HCT116 (cell line): ENCODE measurements around the gene TBC1D16. TPM values are rescaled to one million over a fixed set of nuclear protein-coding genes. Genes with fewer than 3 reads are reported as not detected.
A peak's percentile ranks its signal among the peaks of the same experiment; 100 is the strongest.

Experiments
- ATAC-seq: fragments of 200-7000 bp; cut with Tn5 transposase; 2 replicates; pipeline ENCODE4 v1.9.1; 2020; ENCODE audit warnings: mild to moderate bottlenecking, moderate library complexity
- BruUV-seq: library from RNA; stranded (reverse); fragments of 400-500 nt; replicated peaks from 2 replicates; lab custom pipeline; 2021; lab: Mats Ljungman, UMichigan
- CTCF ChIA-PET: fragments of 300-600 bp; sonication (Branson Sonifier 250); formaldehyde crosslinking; loops from one replicate; lab custom pipeline; 2021; ENCODE audit warnings: antibody characterized with exemption; lab: Charles Lee
- POLR2A ChIA-PET: fragments of 300-600, 350-600 bp; sonication (Branson Sonifier 250); formaldehyde crosslinking; loops from one replicate; lab custom pipeline; 2021; ENCODE audit warnings: antibody characterized with exemption; lab: Charles Lee
- RAD21 ChIA-PET, 2 experiments: fragments of 300-600 bp; sonication (Branson Sonifier 250); formaldehyde crosslinking; loops; one replicate each; lab custom pipeline; 2023; ENCODE audit warnings: low total read pairs in 2 of 2; ENCODE audit not compliant: uncharacterized antibody in 2 of 2, unreplicated experiment in 2 of 2, low non-redundant PET in 1 of 2; lab: Charles Lee
- DNase-seq: peaks from one replicate; pipeline ENCODE4 v3.0.0-alpha.2; 2010; ENCODE audit warnings: low read depth, low spot score
- H2AFZ ChIP-seq: fragments of 200-600 bp; shearing (Covaris generic), sonication (generic); 2 replicates; pipeline ENCODE4 v1.6.1; 2017; ENCODE audit warnings: low read depth, mixed run types, mixed read lengths, antibody characterized with exemption, low read length; ENCODE audit not compliant: poor library complexity, severe bottlenecking
- H3K27ac ChIP-seq: 2 replicates; pipeline ENCODE4 v1.5.1; 2012; ENCODE audit warnings: low read depth, low read length
- H3K27me3 ChIP-seq: fragments of 200-600 bp; sonication (generic); 2 replicates; pipeline ENCODE4 v1.6.1; 2016; ENCODE audit warnings: mixed run types, low read length, mixed read lengths; ENCODE audit not compliant: insufficient read depth
- H3K36me3 ChIP-seq, 2 experiments: fragments of 200-500 bp in 1 of 2; fragments of 200-600 bp in 1 of 2; sonication (Bioruptor generic) in 1 of 2; sonication (generic) in 1 of 2; 2 replicates each; pipeline versions ENCODE4 v1.5.1 to v1.6.1; 2014 to 2016; ENCODE audit warnings: low read length in 2 of 2, inconsistent platforms in 1 of 2, mixed read lengths in 1 of 2, mixed run types in 1 of 2; ENCODE audit not compliant: insufficient read depth in 2 of 2, control insufficient read depth in 1 of 2
- H3K4me1 ChIP-seq, 2 experiments: fragments of 200-600 bp in 1 of 2; sonication (generic) in 1 of 2; 2 replicates each; pipeline versions ENCODE4 v1.5.1 to v1.6.1; 2012 to 2017; ENCODE audit warnings: low read length in 2 of 2, inconsistent platforms in 1 of 2, mild to moderate bottlenecking in 1 of 2, mixed read lengths in 1 of 2, mixed run types in 1 of 2, moderate library complexity in 1 of 2; ENCODE audit not compliant: insufficient read depth in 2 of 2, control insufficient read depth in 1 of 2
- H3K4me2 ChIP-seq: fragments of 200-600 bp; sonication (generic); 2 replicates; pipeline ENCODE4 v1.6.1; 2017; ENCODE audit warnings: mixed run types, low read length, mixed read lengths
- H3K4me3 ChIP-seq, 2 experiments: fragments of 200-600 bp in 1 of 2; sonication (generic) in 1 of 2; replicated peaks in 1 of 2; 2 replicates each; pipeline ENCODE4 v1.5.1; 2011 to 2016; ENCODE audit warnings: low read length in 2 of 2, control low read depth in 1 of 2, low read depth in 1 of 2, mild to moderate bottlenecking in 1 of 2, mixed read lengths in 1 of 2, mixed run types in 1 of 2
- H3K79me2 ChIP-seq: fragments of 200-600 bp; sonication (generic); 2 replicates; pipeline ENCODE4 v1.6.1; 2017; ENCODE audit warnings: mild to moderate bottlenecking, mixed run types, low read length, moderate library complexity, mixed read lengths; ENCODE audit not compliant: insufficient read depth
- H3K9ac ChIP-seq: fragments of 200-600 bp; sonication (generic); 2 replicates; pipeline ENCODE4 v1.6.1; 2016; ENCODE audit warnings: low read length, mixed read lengths
- H3K9me2 ChIP-seq: fragments of 200-600 bp; sonication (generic), shearing (Covaris generic); 2 replicates; pipeline ENCODE4 v1.6.1; 2017; ENCODE audit warnings: mixed run types, mild to moderate bottlenecking, moderate library complexity; ENCODE audit not compliant: insufficient read depth
- H3K9me3 ChIP-seq, 2 experiments: fragments of 200-500 bp in 1 of 2; fragments of 200-600 bp in 1 of 2; sonication (Bioruptor generic) in 1 of 2; sonication (generic) in 1 of 2; 2 replicates each; pipeline ENCODE4 v1.6.1; 2014 to 2017; ENCODE audit warnings: low read length in 2 of 2, mixed read lengths in 2 of 2, inconsistent platforms in 1 of 2, low read depth in 1 of 2, mild to moderate bottlenecking in 1 of 2, mixed run types in 1 of 2, moderate library complexity in 1 of 2; ENCODE audit not compliant: control insufficient read depth in 1 of 2, insufficient read depth in 1 of 2
- H4K20me1 ChIP-seq: fragments of 200-600 bp; sonication (generic), shearing (Covaris generic); 2 replicates; pipeline ENCODE4 v1.6.1; 2017; ENCODE audit warnings: mixed run types, mild to moderate bottlenecking, moderate library complexity; ENCODE audit not compliant: insufficient read depth
- ATF3 ChIP-seq: IDR thresholded peaks from 2 replicates; pipeline ENCODE4 v1.6.1; 2012
- CBX3 ChIP-seq: IDR thresholded peaks from 2 replicates; pipeline ENCODE4 v1.6.1; 2012; ENCODE audit warnings: low read depth
- CEBPB ChIP-seq: IDR thresholded peaks from 2 replicates; pipeline ENCODE4 v1.6.1; 2012; ENCODE audit warnings: low read depth
- CTCF ChIP-seq, 3 experiments: fragments of 200-600 bp in 1 of 3; sonication (generic) in 1 of 3; IDR thresholded peaks in 2 of 3; conservative IDR thresholded peaks in 1 of 3; 2 replicates each; pipeline ENCODE4 v1.5.1; 2012 to 2017; ENCODE audit warnings: low read depth in 2 of 3, low read length in 2 of 3, antibody characterized with exemption in 1 of 3, borderline replicate concordance in 1 of 3, control low read depth in 1 of 3, mild to moderate bottlenecking in 1 of 3, mixed read lengths in 1 of 3, mixed run types in 1 of 3, moderate library complexity in 1 of 3; ENCODE audit not compliant: insufficient read depth in 1 of 3
- EGR1 ChIP-seq: IDR thresholded peaks from 2 replicates; pipeline ENCODE4 v1.6.1; 2012; ENCODE audit warnings: low read depth
- ELF1 ChIP-seq: IDR thresholded peaks from 2 replicates; pipeline ENCODE4 v1.6.1; 2012; ENCODE audit warnings: low read depth, borderline replicate concordance
- EZH2phosphoT487 ChIP-seq: fragments of 200-600 bp; IDR thresholded peaks from 2 replicates; pipeline ENCODE4 v1.6.1; 2018; ENCODE audit warnings: antibody characterized with exemption, borderline replicate concordance
- FOSL1 ChIP-seq: IDR thresholded peaks from 2 replicates; pipeline ENCODE4 v1.6.1; 2012; ENCODE audit warnings: low read depth
- MAX ChIP-seq: IDR thresholded peaks from 2 replicates; pipeline ENCODE4 v1.6.1; 2012
- POLR2A ChIP-seq: IDR thresholded peaks from 2 replicates; pipeline ENCODE4 v1.7.0; 2011; ENCODE audit warnings: borderline replicate concordance; ENCODE audit not compliant: insufficient read depth, insufficient read length; ENCODE audit errors: extremely low read depth
- POLR2AphosphoS5 ChIP-seq: IDR thresholded peaks from 2 replicates; pipeline ENCODE4 v1.6.1; 2011; ENCODE audit warnings: mild to moderate bottlenecking, low read depth, low read length, moderate library complexity
- RAD21 ChIP-seq: IDR thresholded peaks from 2 replicates; pipeline ENCODE4 v1.6.1; 2012; ENCODE audit warnings: low read depth, mild to moderate bottlenecking
- REST ChIP-seq: IDR thresholded peaks from 2 replicates; pipeline ENCODE4 v1.6.1; 2012; ENCODE audit warnings: low read depth
- SIN3A ChIP-seq: IDR thresholded peaks from 2 replicates; pipeline ENCODE4 v1.6.1; 2012; ENCODE audit warnings: low read depth
- SP1 ChIP-seq: IDR thresholded peaks from 2 replicates; pipeline ENCODE4 v1.6.1; 2012; ENCODE audit warnings: low read depth
- SRF ChIP-seq: IDR thresholded peaks from 2 replicates; pipeline ENCODE4 v1.6.1; 2012; ENCODE audit warnings: low read depth
- YY1 ChIP-seq: IDR thresholded peaks from 2 replicates; pipeline ENCODE4 v1.6.1; 2011; ENCODE audit warnings: low read length, low read depth, moderate library complexity, mild to moderate bottlenecking; ENCODE audit not compliant: insufficient replicate concordance; ENCODE audit errors: extremely low read depth
- ZBTB33 ChIP-seq: IDR thresholded peaks from 2 replicates; pipeline ENCODE4 v1.6.1; 2011; ENCODE audit warnings: mild to moderate bottlenecking, low read length, moderate library complexity; ENCODE audit not compliant: insufficient replicate concordance; ENCODE audit errors: extremely low read depth
- ZFX ChIP-seq: fragments of 450-650 bp; IDR thresholded peaks from 2 replicates; pipeline ENCODE4 v1.6.1; 2017
- ZNF274 ChIP-seq: fragments of 200-500 bp; sonication (Bioruptor generic); IDR thresholded peaks from 2 replicates; pipeline ENCODE4 v1.6.1; 2014; ENCODE audit warnings: mild to moderate bottlenecking, low read depth, low read length, inconsistent platforms
- intact Hi-C: fragments of 100-400 bp; cut with micrococcal nuclease; formaldehyde crosslinking; loops from 2 replicates; pipeline ENCODE4 v1.10.0; 2022
- total RNA-seq: library from RNA; stranded (reverse); gene quantifications from one replicate; pipeline ENCODE4 v1.2.1, GENCODE V29; 2021; ENCODE audit not compliant: unreplicated experiment

Gene TBC1D16
- total RNA-seq, 1 experiment from 2014 or later = 31.1 TPM

- RAD21 ChIA-PET = interaction anchor here in 1 of 2 experiments (0.9 to 1.2 kb wide), 2 partner anchors 74 to 93 kb away, joined by 3 to 4 read pairs; partner anchors contain the start of gene GAA
- peaks cover 17 to 22% of the 10 kb centered on the region in 2 experiments for H3K4me1 ChIP-seq
- H3K9me3 ChIP-seq = no peaks in the 10 kb centered on the region
- no peaks in the 10 kb centered on the region for H3K79me2 ChIP-seq
- H2AFZ ChIP-seq = no peak overlapping the region
- no peak overlapping the region for H3K4me3 ChIP-seq
- no peaks in the 10 kb centered on the region for H3K9me2 ChIP-seq
- peak overlapping the region; percentile 23; the same call in 1 of the 2 replicates for H3K27ac ChIP-seq
- peak; percentile 94 for ATAC-seq
- CTCF ChIA-PET = interaction anchor here (0.6 to 5.2 kb wide), 40 partner anchors 8 to 980 kb away, joined by 3 to 37 read pairs (median 4); partner anchors contain the start of genes CBX4, CBX8, ENDOV and GAA
- no peaks in the 10 kb centered on the region; a peak in 1 of 4 replicates for H3K36me3 ChIP-seq
- POLR2A ChIA-PET = interaction anchor here (1.4 kb wide), 1 partner anchor 198 kb away, joined by 3 read pairs; no protein-coding TSS in a partner anchor
- H4K20me1 ChIP-seq = no peaks in the 10 kb centered on the region
- no TSS peak for BruUV-seq
- H3K9ac ChIP-seq = peak overlapping the region; percentile 30
- peak overlapping the region; percentile 56 for H3K4me2 ChIP-seq
- no peaks in the 10 kb centered on the region for H3K27me3 ChIP-seq
- intact Hi-C loops = loop anchor here (2.0 to 5.0 kb wide), 3 partner anchors 244 to 974 kb away; no protein-coding TSS in a partner anchor
- DNase-seq = peak; percentile 61
- TF ChIP-seq ZNF274 (no peak), CTCF (IDR thresholded peaks at IDR 0.05 in 2 of 3, conservative IDR thresholded peaks at IDR 0.05 in 1 of 3; ENCODE audit: borderline replicate concordance in 1 of 3, insufficient read depth in 1 of 3, low read depth in 2 of 3, low read length in 2 of 3) (peak; percentile 89 to 100 (median 100)), SRF (no peak), CEBPB (no peak), ZBTB33 (no peak), REST (no peak), SP1 (no peak), ELF1 (no peak), RAD21 (peak; percentile 81), CBX3 (no peak), POLR2A (no peak), MAX (no peak), ZFX (no peak), YY1 (peak; percentile 47), ATF3 (no peak), EZH2phosphoT487 (no peak), EGR1 (no peak), FOSL1 (no peak), POLR2AphosphoS5 (no peak), SIN3A (no peak)
These were observed 27.3 kb downstream of the TBC1D16 start for GRCh38 chr17:80008383-80008840.
